Daoy (cell line): ENCODE measurements around the gene ARID1B. TPM values are rescaled to one million over a fixed set of nuclear protein-coding genes. Genes with fewer than 3 reads are reported as not detected.

ENCODE experiments used
- DNase-seq: peaks from one replicate; pipeline ENCODE4 v3.0.0-alpha.2; 2015; ENCODE audit warnings: low read depth
- total RNA-seq: library from RNA; depleted of rRNA; stranded (reverse); fragments of >200 nt; shearing (Covaris generic); gene quantifications from 2 replicates; pipeline ENCODE4 v1.2.3, GENCODE V29; 2014

The ARID1B gene
- total RNA-seq, 1 experiment from 2014 or later: 16.3 TPM

- no peak for DNase-seq
Measured at GRCh38 chr6:157152556-157152955, 375.4 kb downstream of the ARID1B start.

GRCh38 chr6:157155804-157156203 lies 378.6 kb downstream of the ARID1B start:
- no peak for DNase-seq

GRCh38 chr6:157157258-157157657 lies 380.1 kb downstream of the ARID1B start:
- DNase-seq: no peak

- no peak for DNase-seq
Measured at GRCh38 chr6:157158456-157158855, 381.3 kb downstream of the ARID1B start.

- no peak for DNase-seq
Measured at GRCh38 chr6:157158897-157159296, 381.7 kb downstream of the ARID1B start.

- DNase-seq: no peak
Measured at GRCh38 chr6:157159348-157159747, 382.2 kb downstream of the ARID1B start.

GRCh38 chr6:157161912-157162311 lies 384.7 kb downstream of the ARID1B start:
- no peak for DNase-seq

GRCh38 chr6:157162766-157163433 lies 385.7 kb downstream of the ARID1B start:
- no peak for DNase-seq

GRCh38 chr6:157163434-157164159 lies 386.4 kb downstream of the ARID1B start:
- DNase-seq: no peak

- DNase-seq: no peak
Measured at GRCh38 chr6:157164972-157165371, 387.8 kb downstream of the ARID1B start.

- DNase-seq: no peak
Measured at GRCh38 chr6:157166784-157167183, 389.6 kb downstream of the ARID1B start.

GRCh38 chr6:157167837-157168236 lies 390.7 kb downstream of the ARID1B start:
- DNase-seq: no peak

- no peak for DNase-seq
Measured at GRCh38 chr6:157168471-157168870, 391.3 kb downstream of the ARID1B start.

GRCh38 chr6:157169226-157169625 lies 392.0 kb downstream of the ARID1B start:
- no peak for DNase-seq

GRCh38 chr6:157169656-157170055 lies 392.5 kb downstream of the ARID1B start:
- no peak for DNase-seq

- DNase-seq: no peak
Measured at GRCh38 chr6:157170535-157170934, 393.4 kb downstream of the ARID1B start.

- no peak for DNase-seq
Measured at GRCh38 chr6:157171801-157172200, 394.6 kb downstream of the ARID1B start.

GRCh38 chr6:157172231-157172701 lies 395.1 kb downstream of the ARID1B start:
- DNase-seq: no peak

GRCh38 chr6:157172830-157173536 lies 395.8 kb downstream of the ARID1B start:
- no peak for DNase-seq

- DNase-seq: no peak
Measured at GRCh38 chr6:157173776-157174175, 396.6 kb downstream of the ARID1B start.

- no peak for DNase-seq
Measured at GRCh38 chr6:157174731-157175130, 397.6 kb downstream of the ARID1B start.

- no peak for DNase-seq
Measured at GRCh38 chr6:157177731-157178336, 400.7 kb downstream of the ARID1B start.
